Measurements from ENCODE around the gene COL4A2.

Gene COL4A2

GRCh38 chr13:110442930-110443621 is 136.0 kb downstream of the COL4A2 start:
- TF ChIP-seq CTCF (IDR thresholded peaks at IDR 0.05; ENCODE audit: borderline replicate concordance, insufficient read depth, low read depth, low read length): no peak
- no peak overlapping the region for H3K4me3 ChIP-seq (ENCODE audit: low read depth, low read length)

GRCh38 chr13:110443622-110444225 is 136.6 kb downstream of the COL4A2 start:
- TF ChIP-seq CTCF (IDR thresholded peaks at IDR 0.05; ENCODE audit: borderline replicate concordance, insufficient read depth, low read depth, low read length): no peak
- no peak overlapping the region for H3K4me3 ChIP-seq (ENCODE audit: low read depth, low read length)

GRCh38 chr13:110444226-110444653 is 137.2 kb downstream of the COL4A2 start:
- H3K4me3 ChIP-seq (ENCODE audit: low read depth, low read length): no peak overlapping the region
- TF ChIP-seq CTCF (IDR thresholded peaks at IDR 0.05; ENCODE audit: borderline replicate concordance, insufficient read depth, low read depth, low read length): peak; percentile 8; the same call in 1 of the 2 replicates

GRCh38 chr13:110445183-110445582 is 138.1 kb downstream of the COL4A2 start:
- no peak for TF ChIP-seq CTCF (IDR thresholded peaks at IDR 0.05; ENCODE audit: borderline replicate concordance, insufficient read depth, low read depth, low read length)
- H3K4me3 ChIP-seq (ENCODE audit: low read depth, low read length): no peak overlapping the region

GRCh38 chr13:110445722-110446574 is 138.9 kb downstream of the COL4A2 start:
- no peak for TF ChIP-seq CTCF (IDR thresholded peaks at IDR 0.05; ENCODE audit: borderline replicate concordance, insufficient read depth, low read depth, low read length)
- H3K4me3 ChIP-seq (ENCODE audit: low read depth, low read length): no peak overlapping the region

- no peak for TF ChIP-seq CTCF (IDR thresholded peaks at IDR 0.05; ENCODE audit: borderline replicate concordance, insufficient read depth, low read depth, low read length)
- H3K4me3 ChIP-seq (ENCODE audit: low read depth, low read length): no peak overlapping the region
Observed at GRCh38 chr13:110446575-110446890, 139.4 kb downstream of the COL4A2 start.
